Caco-2 (cell line): ENCODE measurements around the gene CACNA1S. TPM values are rescaled to one million over a fixed set of nuclear protein-coding genes. Genes with fewer than 3 reads are reported as not detected.

Source experiments
- BruUV-seq: library from RNA; stranded (reverse); fragments of 400-500 nt; replicated peaks from 2 replicates; lab custom pipeline; 2021; lab: Mats Ljungman, UMichigan
- CTCF ChIA-PET: fragments of 300-600 bp; sonication (Branson Sonifier 250); formaldehyde crosslinking; loops from one replicate; lab custom pipeline; 2022; ENCODE audit warnings: antibody characterized with exemption; lab: Charles Lee
- POLR2A ChIA-PET: fragments of 300-600 bp; sonication (Branson Sonifier 250); formaldehyde crosslinking; loops from one replicate; lab custom pipeline; 2022; ENCODE audit warnings: antibody characterized with exemption; lab: Charles Lee
- DNase-seq, 2 experiments: peaks; one replicate each; pipeline versions ENCODE4 v3.0.0 to v3.0.0-alpha.2; 2020 to 2022
- H3K27me3 ChIP-seq: replicated peaks from 2 replicates; pipeline ENCODE4 v1.6.0; 2011; ENCODE audit warnings: low read length; ENCODE audit not compliant: control insufficient read depth, insufficient read depth
- H3K36me3 ChIP-seq: 2 replicates; pipeline ENCODE4 v1.5.1; 2011; ENCODE audit warnings: low read length; ENCODE audit not compliant: control insufficient read depth, insufficient read depth
- H3K4me1 ChIP-seq: fragments of 250-450 bp; sonication (Bioruptor Pico); 2 replicates; pipeline ENCODE4 v1.5.1; 2020; ENCODE audit warnings: mild to moderate bottlenecking
- H3K4me3 ChIP-seq: 2 replicates; pipeline ENCODE4 v1.5.1; 2011; ENCODE audit warnings: low read depth, mild to moderate bottlenecking, control low read depth, low read length
- H3K9me3 ChIP-seq: fragments of 250-450 bp; sonication (Bioruptor Pico); 2 replicates; pipeline ENCODE4 v1.5.1; 2020; ENCODE audit warnings: mild to moderate bottlenecking, moderate library complexity
- H3K27ac Mint-ChIP-seq: one replicate; pipeline ENCODE4 v1.8.0; 2022; ENCODE audit warnings: mixed read lengths; ENCODE audit not compliant: unreplicated experiment
- H3K27me3 Mint-ChIP-seq: one replicate; pipeline ENCODE4 v1.8.0; 2022; ENCODE audit warnings: mixed read lengths; ENCODE audit not compliant: insufficient read depth, unreplicated experiment
- H3K36me3 Mint-ChIP-seq: one replicate; pipeline ENCODE4 v1.8.0; 2022; ENCODE audit warnings: mild to moderate bottlenecking, mixed read lengths; ENCODE audit not compliant: insufficient read depth, unreplicated experiment
- H3K4me1 Mint-ChIP-seq: one replicate; pipeline ENCODE4 v1.8.0; 2022; ENCODE audit warnings: low read depth, mixed read lengths; ENCODE audit not compliant: unreplicated experiment
- H3K4me3 Mint-ChIP-seq: one replicate; pipeline ENCODE4 v1.8.0; 2022; ENCODE audit warnings: mild to moderate bottlenecking, moderate library complexity, mixed read lengths; ENCODE audit not compliant: unreplicated experiment
- H3K9me3 Mint-ChIP-seq: one replicate; pipeline ENCODE4 v1.8.0; 2022; ENCODE audit warnings: mixed read lengths; ENCODE audit not compliant: unreplicated experiment
- intact Hi-C: fragments of 100-400 bp; cut with micrococcal nuclease; formaldehyde crosslinking; loops from one replicate; pipeline ENCODE4 v1.10.0; 2022; ENCODE audit not compliant: unreplicated experiment
- total RNA-seq: library from RNA; stranded (reverse); gene quantifications from 2 replicates; pipeline ENCODE4 v1.2.3, GENCODE V29; 2022
- TF ChIP-seq, protein P1 (sequence below), 2 experiments: fragments of 200-600 bp in 1 of 2; IDR thresholded peaks; 1 replicate in 1 of 2; 2 replicates in 1 of 2; pipeline versions ENCODE4 v1.5.1 to v1.8.0; 2011 to 2022; ENCODE audit warnings: antibody characterized with exemption in 1 of 2, control low read depth in 1 of 2, inconsistent platforms in 1 of 2, low read depth in 1 of 2, low read length in 1 of 2, mild to moderate bottlenecking in 1 of 2, moderate library complexity in 1 of 2; ENCODE audit not compliant: insufficient read depth in 1 of 2, severe bottlenecking in 1 of 2, unreplicated experiment in 1 of 2

CACNA1S gene
- total RNA-seq, 1 experiment from 2014 or later: 0.07 TPM

DNA sequence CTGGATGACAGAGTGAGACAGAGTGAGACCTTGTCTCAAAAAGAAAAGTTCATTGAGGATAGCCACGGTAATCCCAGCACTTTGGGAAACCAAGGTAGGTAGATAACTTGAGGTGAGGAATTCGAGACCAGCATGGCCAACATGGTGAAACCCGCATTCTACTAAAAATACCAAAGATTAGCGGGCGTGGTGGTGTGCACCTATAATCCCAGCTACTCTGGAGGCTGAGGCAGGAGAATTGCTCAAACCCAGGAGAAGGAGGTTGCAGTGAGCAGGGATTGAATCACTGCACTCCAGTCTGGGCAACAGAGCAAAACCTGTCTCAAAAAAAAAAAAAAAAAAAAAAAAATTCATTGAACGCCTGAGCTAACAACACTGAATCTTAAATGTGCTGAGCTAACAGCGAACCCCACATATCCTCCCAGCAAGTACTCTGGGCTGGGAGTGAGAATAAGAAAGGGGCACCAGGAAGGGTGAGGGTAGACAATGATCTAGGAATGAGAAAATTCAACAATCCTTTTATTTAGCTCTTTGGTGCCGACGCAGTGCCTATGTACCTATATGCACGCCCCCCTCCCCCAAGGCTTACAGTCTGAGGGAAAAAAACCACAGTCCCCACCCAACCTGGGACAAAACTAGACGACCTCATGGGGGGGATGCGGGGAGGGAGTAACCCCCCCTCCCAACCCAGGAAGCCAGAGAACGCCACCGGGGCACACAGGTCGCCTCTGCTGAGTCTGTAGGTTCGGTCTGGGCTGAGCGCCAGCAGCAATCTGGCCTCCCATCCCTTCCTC is 1.4 kb upstream of the CACNA1S start:
- Mint-ChIP-seq H3K9me3 (no peaks in the 10 kb centered on the region), H3K27ac (no peak overlapping the region), H3K36me3 (no peaks in the 10 kb centered on the region), H3K4me1 (peaks cover 15% of the 10 kb centered on the region), H3K27me3 (no peaks in the 10 kb centered on the region), H3K4me3 (peak overlapping the region; percentile 24)
- Histone ChIP-seq H3K9me3 (no peaks in the 10 kb centered on the region), H3K4me1 (0 out of 2 replicates have a peak, but pooled peaks cover 9% of the 10 kb centered on the region), H3K4me3 (peak overlapping the region; percentile 10), H3K36me3 (no peaks in the 10 kb centered on the region), H3K27me3 (no peaks in the 10 kb centered on the region)
- intact Hi-C loops: loop anchor here (1.0 to 5.0 kb wide), 5 partner anchors 23 to 221 kb away; partner anchors contain the start of gene INAVA
- DNase-seq: no peak
- POLR2A ChIA-PET: interaction anchor here (0.8 kb wide), 1 partner anchor 22 kb away, joined by 7 read pairs; no protein-coding TSS in a partner anchor
- CTCF ChIA-PET: interaction anchor here (0.6 to 1.5 kb wide), 14 partner anchors 17 to 555 kb away, joined by 3 to 15 read pairs (median 4); no protein-coding TSS in a partner anchor
- TF ChIP-seq, protein P1, sequence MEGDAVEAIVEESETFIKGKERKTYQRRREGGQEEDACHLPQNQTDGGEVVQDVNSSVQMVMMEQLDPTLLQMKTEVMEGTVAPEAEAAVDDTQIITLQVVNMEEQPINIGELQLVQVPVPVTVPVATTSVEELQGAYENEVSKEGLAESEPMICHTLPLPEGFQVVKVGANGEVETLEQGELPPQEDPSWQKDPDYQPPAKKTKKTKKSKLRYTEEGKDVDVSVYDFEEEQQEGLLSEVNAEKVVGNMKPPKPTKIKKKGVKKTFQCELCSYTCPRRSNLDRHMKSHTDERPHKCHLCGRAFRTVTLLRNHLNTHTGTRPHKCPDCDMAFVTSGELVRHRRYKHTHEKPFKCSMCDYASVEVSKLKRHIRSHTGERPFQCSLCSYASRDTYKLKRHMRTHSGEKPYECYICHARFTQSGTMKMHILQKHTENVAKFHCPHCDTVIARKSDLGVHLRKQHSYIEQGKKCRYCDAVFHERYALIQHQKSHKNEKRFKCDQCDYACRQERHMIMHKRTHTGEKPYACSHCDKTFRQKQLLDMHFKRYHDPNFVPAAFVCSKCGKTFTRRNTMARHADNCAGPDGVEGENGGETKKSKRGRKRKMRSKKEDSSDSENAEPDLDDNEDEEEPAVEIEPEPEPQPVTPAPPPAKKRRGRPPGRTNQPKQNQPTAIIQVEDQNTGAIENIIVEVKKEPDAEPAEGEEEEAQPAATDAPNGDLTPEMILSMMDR (IDR thresholded peaks at IDR 0.05; ENCODE audit: insufficient read depth in 1 of 2, low read depth in 1 of 2, low read length in 1 of 2, severe bottlenecking in 1 of 2, unreplicated experiment in 1 of 2): no peak
- no TSS peak for BruUV-seq

DNA sequence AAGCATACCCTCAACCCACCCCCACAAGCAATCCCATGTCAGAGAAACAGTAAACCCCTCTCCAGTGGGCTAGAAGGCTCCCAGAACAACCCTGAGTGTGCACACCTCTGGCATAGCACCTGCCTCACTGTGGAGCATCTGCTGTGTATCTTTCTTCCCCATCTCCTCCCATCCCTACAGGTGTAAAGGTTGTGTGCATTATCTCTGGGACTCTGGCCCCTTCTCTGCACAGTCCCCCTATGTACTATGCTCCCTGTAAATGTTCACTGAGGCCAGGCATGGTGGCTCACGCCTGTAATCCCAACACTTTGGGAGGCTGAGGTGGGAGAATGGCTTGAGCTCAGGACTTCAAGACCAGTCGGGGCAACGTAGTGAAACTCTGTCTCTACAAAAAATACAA is 700 bp upstream of the CACNA1S start:
- Mint-ChIP-seq H3K9me3 (no peaks in the 10 kb centered on the region), H3K4me1 (peaks cover 15% of the 10 kb centered on the region), H3K4me3 (no peak overlapping the region), H3K36me3 (no peaks in the 10 kb centered on the region), H3K27ac (no peak overlapping the region), H3K27me3 (no peaks in the 10 kb centered on the region)
- ChIA-PET POLR2A (no interaction called here), CTCF (interaction anchor here (0.8 to 1.5 kb wide), 8 partner anchors 16 to 554 kb away, joined by 3 to 15 read pairs (median 5); no protein-coding TSS in a partner anchor)
- H3K4me1 ChIP-seq: 0 out of 2 replicates have a peak, but pooled peaks cover 9% of the 10 kb centered on the region
- H3K4me3 ChIP-seq: no peak overlapping the region
- no peaks in the 10 kb centered on the region for H3K27me3 ChIP-seq
- no peak for DNase-seq
- no peaks in the 10 kb centered on the region for H3K9me3 ChIP-seq
- intact Hi-C loops: loop anchor here (5.0 kb wide), 2 partner anchors 71 to 221 kb away; partner anchors contain the start of gene INAVA
- no TSS peak for BruUV-seq
- H3K36me3 ChIP-seq: no peaks in the 10 kb centered on the region
- TF ChIP-seq, protein P1 (IDR thresholded peaks at IDR 0.05; ENCODE audit: insufficient read depth in 1 of 2, low read depth in 1 of 2, low read length in 1 of 2, severe bottlenecking in 1 of 2, unreplicated experiment in 1 of 2): no peak

DNA sequence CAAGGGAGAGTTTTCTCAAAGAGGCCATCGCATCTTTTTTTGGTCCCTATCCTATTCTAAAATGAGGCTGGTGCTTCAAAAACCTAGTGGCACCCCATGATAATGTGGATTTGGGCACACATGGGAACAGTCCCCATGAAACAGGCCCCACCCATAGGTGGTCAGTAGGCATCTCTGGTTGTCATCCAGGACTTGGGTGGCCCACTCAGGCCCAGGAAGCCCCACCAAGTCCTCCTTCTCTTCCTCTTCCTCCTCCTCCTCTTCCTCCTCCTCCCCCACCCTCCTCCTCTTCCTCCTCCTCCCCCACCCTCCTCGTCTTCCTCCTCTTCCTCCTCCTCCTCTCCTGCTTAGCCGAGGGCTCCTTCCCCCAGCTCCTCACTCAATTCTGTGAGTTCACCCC is 554 bp downstream of the CACNA1S start:
- TF ChIP-seq, protein P1 (IDR thresholded peaks at IDR 0.05; ENCODE audit: insufficient read depth in 1 of 2, low read depth in 1 of 2, low read length in 1 of 2, severe bottlenecking in 1 of 2, unreplicated experiment in 1 of 2): no peak
- intact Hi-C loops: loop anchor here (5.0 kb wide), 2 partner anchors 69 to 219 kb away; partner anchors contain the start of gene INAVA
- DNase-seq: no peak
- Mint-ChIP-seq H3K27ac (peak overlapping the region; percentile 10), H3K36me3 (no peaks in the 10 kb centered on the region), H3K4me1 (peaks cover 15% of the 10 kb centered on the region), H3K27me3 (no peaks in the 10 kb centered on the region), H3K9me3 (no peaks in the 10 kb centered on the region), H3K4me3 (no peak overlapping the region)
- no TSS peak for BruUV-seq
- no peaks in the 10 kb centered on the region for H3K9me3 ChIP-seq
- H3K27me3 ChIP-seq: no peaks in the 10 kb centered on the region
- ChIA-PET CTCF (interaction anchor here (0.6 to 1.1 kb wide), 3 partner anchors 7 to 281 kb away, joined by 3 to 5 read pairs (median 4); no protein-coding TSS in a partner anchor), POLR2A (no interaction called here)
- no peak overlapping the region for H3K4me3 ChIP-seq
- H3K4me1 ChIP-seq: 0 out of 2 replicates have a peak, but pooled peaks cover 9% of the 10 kb centered on the region
- no peaks in the 10 kb centered on the region for H3K36me3 ChIP-seq
